Astrocyte of the spinal cord (primary cell): ENCODE data around the gene SUN1.

ENCODE experiments used
- DNase-seq: peaks from one replicate; pipeline ENCODE4 v3.0.0; 2011; ENCODE audit warnings: low read depth, low spot score
- H3K4me3 ChIP-seq: 2 replicates; pipeline ENCODE4 v1.5.1; 2011; ENCODE audit warnings: low read depth, mild to moderate bottlenecking, low read length, moderate library complexity
- CTCF ChIP-seq: IDR thresholded peaks from 2 replicates; pipeline ENCODE4 v1.5.1; 2012; ENCODE audit warnings: low read depth, mild to moderate bottlenecking, low read length, inconsistent platforms
- in situ Hi-C: cut with HindIII; loops from 2 replicates; pipeline ENCODE4 v1.10.0; 2017; ENCODE audit warnings: low sequenced_read_pairs

The SUN1 gene

GRCh38 chr7:863106-863505, 30.8 kb downstream of the SUN1 start:
- no peak overlapping the region for H3K4me3 ChIP-seq
- in situ Hi-C loops = no loop called here
- no peak for DNase-seq
- no peak for TF ChIP-seq CTCF

- DNase-seq = no peak
- in situ Hi-C loops = no loop called here
- TF ChIP-seq CTCF = no peak
- H3K4me3 ChIP-seq = no peak overlapping the region
Measured at GRCh38 chr7:865921-866320, 33.6 kb downstream of the SUN1 start.

GRCh38 chr7:867001-867405, 34.7 kb downstream of the SUN1 start:
- in situ Hi-C loops = no loop called here
- H3K4me3 ChIP-seq = no peak overlapping the region
- peak; percentile 77 for DNase-seq
- TF ChIP-seq CTCF = no peak

GRCh38 chr7:867406-868188, 35.3 kb downstream of the SUN1 start:
- in situ Hi-C loops = no loop called here
- peak; percentile 69 for DNase-seq

GRCh38 chr7:868189-868486, 35.9 kb downstream of the SUN1 start:
- DNase-seq = no peak
- no peak for TF ChIP-seq CTCF
- in situ Hi-C loops = no loop called here
- H3K4me3 ChIP-seq = no peak overlapping the region

More at GRCh38 chr7:867406-868188, 35.3 kb downstream of the SUN1 start:
- TF ChIP-seq CTCF = peak; percentile 17
- no peak overlapping the region for H3K4me3 ChIP-seq

GRCh38 chr7:869348-869747, 37.1 kb downstream of the SUN1 start:
- no peak for DNase-seq
- H3K4me3 ChIP-seq = no peak overlapping the region
- in situ Hi-C loops = no loop called here
- no peak for TF ChIP-seq CTCF
